Hematopoietic multipotent progenitor cell (in vitro differentiated cells): ENCODE measurements around the gene PCDH9. TPM values are rescaled to one million over a fixed set of nuclear protein-coding genes. Genes with fewer than 3 reads are reported as not detected.

Experiments used
- DNase-seq, 3 donors: peaks; one replicate each; pipeline ENCODE4 v3.0.0-alpha.2; 2011 to 2015; ENCODE audit warnings: low read depth in 2 of 3, low spot score in 2 of 3
- total RNA-seq: library from RNA; depleted of rRNA; stranded (reverse); fragments of >200 nt; gene quantifications from one replicate; pipeline ENCODE4 v1.2.3, GENCODE V29; 2012

The PCDH9 gene
- total RNA-seq, 1 donor: 14.8 TPM

DNA sequence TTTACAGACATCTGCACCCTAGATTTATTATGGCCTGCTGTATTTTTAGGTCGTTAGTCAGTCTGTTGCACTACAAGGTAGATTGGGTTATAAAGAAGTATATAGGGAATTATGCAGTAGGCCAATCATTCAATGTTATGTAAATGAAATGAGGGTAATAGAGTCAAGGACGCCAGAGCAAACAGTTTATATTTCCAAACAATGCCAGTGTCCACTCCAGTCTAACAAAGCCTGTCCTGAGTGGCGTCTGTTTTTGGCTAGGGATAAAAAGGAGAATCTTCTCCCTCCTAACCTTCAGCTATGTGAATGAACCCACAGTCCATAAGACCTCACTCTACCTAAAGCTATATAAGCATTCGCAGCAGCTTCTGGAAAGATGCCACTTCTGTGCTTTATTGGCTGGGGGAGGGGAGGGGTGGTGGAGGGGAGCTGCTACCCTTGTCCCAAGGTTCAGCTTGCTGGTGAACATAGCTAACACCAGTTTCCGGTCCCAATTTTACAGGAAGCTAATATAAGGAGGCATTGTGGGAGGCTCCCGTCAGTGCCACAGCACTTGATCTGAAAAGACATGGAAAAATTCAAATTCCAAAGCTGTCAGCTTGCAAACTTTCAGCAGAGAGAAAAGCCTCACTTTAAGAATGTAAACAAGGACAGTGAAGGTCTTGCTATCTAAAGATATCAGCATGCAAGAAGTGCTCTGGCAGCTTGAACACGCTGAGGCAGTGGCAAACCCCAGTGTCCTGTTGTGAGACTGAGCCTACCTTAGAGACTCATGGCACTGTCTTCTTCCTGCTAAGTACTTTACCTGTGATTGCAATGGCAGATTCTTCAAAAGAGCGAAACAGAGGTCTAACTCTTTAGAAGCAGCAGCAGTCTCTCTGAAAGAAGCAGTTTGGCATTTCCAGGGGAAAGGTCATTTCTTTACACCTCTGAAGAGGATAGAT lies 369.9 kb downstream of the PCDH9 start:
- DNase-seq: no peak

DNA sequence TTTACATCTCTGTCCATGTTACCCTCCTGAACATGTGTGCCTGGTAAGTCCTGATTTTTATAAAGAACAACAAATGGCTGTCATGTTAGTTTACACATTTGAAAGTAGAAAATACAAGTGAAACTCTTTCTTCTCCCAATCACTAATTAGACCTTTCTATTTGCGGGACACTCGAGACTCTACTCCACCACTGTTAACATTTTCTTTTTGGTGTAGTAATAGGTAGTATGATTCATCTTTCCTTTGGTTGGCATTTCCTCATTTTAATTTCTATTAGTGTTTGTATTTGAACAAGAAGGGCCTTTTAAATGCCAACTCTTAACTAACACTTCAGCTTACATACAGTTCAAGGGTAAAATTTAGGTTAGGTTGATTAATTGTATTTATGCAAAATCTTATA lies 371.1 kb downstream of the PCDH9 start:
- DNase-seq: no peak

DNA sequence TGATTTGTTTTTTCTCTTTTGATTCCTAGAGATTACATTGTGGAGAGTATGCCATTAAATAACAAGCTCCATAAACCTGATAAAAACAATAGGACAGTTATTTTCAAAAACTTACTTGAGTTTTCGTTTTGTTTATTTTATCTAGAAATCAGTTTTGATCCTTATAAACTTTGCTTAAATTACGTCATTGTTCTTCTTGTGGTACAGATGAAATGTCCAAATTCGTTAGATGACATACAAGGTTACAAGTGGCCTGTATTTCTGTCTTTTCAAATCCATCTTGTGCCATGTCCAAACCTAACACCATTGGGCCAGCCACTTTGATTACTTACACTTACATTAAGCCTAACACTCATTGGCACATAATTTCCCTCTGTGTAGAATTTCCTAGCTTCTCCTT lies 372.0 kb downstream of the PCDH9 start:
- DNase-seq: no peak

DNA sequence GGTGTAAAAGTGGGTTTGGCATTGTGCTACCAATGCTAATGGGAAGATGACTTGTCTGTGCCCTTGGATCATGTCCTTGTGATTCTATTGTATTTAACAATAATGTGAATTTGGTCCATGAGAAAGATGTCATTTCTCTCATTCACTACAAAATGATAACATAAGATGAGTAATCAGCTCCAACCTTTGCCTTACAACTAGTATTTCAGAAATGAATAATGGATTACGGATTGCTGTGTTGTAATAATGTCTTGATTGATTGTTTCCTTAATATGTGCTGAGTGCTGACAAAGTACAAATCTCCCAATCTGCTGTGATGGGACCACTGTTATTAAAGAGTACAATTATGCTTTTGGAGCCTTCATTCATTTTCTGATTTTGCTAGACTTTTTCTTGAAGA lies 375.0 kb downstream of the PCDH9 start:
- DNase-seq: no peak

DNA sequence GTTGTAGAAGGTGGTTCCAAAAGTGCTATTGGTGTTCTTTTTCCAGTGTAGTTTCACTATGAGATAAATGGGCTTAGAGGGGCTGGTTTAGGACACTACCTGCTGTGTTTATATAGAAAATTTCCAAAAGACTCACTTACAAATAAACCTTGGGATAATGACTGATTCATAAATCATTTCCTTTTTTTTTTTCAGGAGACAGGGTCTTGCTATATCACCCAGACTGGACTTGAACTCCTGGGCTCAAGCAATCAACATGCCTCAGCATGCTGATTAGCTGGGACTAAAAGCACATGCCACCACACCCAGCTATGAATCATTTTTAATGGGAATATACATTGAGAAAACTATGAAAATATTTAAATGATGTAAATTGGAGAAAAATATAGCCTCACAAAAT lies 376.6 kb downstream of the PCDH9 start:
- no peak for DNase-seq

DNA sequence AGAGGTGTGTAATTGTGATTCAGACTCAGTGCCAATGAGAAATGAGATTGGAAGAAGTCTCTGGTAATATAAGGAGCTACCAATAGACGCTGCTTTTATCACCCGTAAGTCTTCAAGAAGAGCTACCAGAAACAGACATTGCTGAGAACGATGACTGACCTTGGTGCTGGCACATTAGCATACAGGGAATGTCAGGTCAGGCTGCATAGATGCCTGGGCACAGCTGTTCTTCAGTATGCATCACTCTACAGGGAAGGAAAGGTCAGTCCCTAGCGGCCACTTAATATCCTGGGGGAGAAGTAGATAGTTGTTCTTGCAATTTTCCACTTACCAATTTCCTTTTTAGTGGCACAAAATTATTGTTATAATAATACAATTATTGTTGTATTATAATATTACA lies 380.4 kb downstream of the PCDH9 start:
- no peak for DNase-seq

DNA sequence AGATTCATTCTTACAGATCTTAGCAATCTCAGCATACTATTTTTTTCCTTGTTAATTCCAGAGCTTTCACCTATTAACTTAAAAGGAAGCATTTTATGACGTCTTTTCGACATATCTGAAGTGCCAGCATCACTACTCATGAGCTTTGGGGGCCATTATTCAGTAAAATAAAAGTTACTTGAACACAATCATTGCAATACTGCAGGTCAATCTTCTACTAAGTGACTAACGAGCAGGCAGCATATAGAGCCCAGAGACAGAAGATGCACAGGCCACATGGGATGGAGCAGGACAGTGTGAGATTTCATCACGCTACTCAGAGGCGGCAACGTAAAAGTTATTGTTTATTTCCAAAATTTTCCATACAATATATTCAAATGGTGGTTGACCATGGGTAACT lies 382.6 kb downstream of the PCDH9 start:
- no peak for DNase-seq

DNA sequence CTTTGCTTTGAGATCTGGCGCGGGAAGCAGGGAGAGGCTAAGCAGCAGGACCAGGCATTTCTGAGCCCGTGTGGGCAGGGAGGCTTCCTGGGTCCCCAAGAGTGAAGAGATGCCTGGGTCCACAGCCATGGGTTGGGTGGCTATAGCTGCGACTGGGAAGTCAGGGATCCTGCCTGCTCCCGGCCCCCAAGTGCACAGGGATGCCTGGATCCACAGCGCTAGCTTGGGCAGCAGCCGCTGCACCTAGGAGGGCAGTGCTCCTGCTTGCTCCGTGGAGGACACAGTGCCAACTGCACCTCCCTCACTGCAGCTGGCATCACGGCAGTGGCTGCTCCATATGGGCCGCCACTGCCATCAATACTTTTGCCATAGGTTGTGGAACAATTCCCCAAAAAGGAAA lies 384.7 kb downstream of the PCDH9 start:
- no peak for DNase-seq

DNA sequence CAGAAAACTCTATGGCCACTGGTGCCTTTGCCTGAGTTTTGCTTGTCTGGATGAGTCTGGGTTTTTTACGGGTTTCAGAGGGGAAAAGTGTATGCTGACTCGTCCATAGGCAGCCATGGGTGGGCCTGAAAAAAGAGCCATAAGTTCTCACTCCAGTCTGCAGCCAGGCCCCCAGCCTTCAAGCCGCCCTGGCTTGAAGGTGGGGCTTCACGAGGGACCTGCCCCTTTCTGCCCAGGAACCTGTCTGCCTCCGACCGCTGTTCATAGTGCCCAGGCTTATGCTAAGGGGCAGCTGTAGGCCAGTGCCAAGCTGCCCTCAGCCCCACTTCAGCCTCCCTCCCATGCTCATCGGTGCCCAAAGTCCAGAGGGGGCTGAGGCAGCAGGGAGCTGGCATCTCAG lies 385.2 kb downstream of the PCDH9 start:
- no peak for DNase-seq

DNA sequence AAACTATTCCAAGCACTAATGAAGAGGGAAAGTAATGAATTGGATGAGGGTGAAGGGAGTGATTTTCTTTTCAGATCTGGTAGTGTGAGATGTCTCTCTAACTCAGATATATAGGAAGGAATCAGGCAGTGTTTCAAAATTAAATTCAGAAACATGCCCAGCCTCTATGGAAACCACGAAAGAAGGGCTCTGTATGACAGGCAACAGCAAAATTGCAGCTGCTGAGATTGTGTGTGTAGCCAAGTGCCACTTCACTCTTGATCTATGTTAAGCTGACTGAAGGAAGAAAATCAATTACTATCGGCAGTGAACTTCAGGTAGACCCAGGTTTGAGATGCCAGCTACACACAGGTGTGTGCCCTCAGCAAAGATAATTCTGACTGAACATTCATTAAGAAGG lies 387.4 kb downstream of the PCDH9 start:
- DNase-seq: no peak

DNA sequence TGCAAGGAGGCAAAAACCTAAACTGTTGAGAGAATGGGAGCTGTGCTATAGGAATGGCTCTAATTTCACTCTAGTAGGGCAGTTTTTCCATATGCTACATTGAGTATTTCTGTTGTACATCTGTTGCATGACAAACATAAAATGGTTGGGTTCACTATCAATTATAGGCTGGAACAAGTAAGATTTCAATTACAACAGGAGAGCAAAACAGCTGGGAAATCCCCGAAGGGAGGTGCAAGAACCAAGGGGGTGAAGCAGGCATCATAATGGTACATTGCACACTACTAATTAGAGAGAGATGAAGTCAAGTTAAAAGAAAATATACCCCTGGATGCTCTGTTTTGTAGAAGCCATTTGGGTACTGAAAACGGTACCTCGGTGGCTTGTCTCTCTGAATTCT lies 389.5 kb downstream of the PCDH9 start:
- no peak for DNase-seq

DNA sequence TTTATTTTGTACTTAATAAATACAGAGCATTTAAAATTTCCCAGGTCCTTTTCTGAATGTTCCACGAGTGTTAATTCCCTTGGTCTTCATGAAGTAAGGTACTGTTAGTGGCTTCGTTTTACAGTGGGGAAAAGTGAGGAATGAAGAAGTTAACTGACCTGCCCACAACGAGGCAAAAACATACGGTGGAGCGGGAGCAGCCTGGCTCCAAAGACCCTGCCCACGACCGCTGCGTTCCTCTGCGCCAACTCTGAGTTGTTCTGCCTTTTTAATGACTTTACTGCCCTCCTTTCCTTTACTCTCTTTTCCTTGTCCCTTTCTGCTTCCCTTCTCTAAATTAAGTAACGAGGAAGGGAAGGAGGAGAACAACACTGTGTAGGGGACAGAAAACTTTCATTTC lies 392.9 kb downstream of the PCDH9 start:
- DNase-seq: no peak

DNA sequence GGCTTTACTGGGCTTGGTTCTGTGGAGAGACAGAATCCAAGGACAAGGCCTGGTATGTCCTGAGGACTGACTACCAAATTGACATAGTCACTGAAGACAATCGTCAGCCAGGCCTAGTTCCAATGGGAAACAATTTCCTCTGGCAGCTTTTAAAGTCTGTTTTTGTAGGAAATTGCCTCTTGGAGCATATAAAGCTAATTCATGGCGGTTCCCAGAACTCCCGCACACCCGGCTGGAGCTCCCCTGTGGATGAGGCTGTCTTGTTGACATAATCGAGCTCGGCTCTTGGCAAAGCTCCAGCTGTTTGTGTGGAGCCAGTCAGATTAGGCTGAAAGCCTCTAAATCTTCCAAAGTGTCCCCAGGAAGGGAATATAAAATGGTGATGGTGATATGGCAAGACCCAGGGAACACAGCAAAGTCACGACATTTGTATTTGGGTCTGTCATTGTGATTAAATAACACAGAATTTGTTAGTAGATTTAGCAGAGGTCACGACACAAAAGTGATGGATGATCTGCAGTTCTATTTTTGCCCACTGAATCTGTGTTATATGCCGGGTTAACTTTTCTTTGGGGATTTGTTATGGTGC lies 395.0 kb downstream of the PCDH9 start:
- no peak for DNase-seq

DNA sequence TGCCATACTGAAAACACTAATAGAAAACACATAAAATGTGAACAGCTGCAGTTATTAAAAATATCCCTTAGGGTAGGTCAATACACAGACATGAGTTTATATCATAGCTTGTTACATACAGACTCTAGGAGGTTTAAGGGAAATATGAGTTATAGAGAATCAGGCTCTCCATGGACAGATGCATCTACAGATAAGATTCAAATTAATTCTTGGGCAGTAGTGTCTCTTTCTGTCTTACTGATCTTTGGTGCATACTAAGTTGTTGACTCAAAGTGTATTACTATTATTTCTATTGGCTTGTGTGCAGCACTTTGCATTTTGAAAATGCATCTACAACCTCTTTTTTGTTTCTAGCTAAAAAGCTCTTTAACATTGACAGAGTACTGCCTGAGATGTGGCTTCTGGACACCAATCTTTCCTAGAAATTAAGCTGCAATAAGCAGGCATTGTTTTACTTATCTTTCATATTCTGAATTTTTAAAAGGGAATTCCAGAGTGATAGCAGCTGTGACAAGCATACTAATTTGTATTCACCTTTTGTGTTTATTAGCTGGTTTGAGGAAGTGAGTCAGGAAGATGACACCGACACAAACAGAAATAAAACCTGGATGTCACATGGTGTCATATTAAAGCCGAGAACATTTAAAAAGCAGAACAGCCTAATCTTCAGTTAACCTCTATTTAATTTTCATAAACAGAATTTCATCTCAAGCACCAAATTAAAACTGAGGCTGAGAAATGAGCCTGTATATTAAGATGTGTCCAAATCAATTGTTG lies 399.0 kb downstream of the PCDH9 start:
- DNase-seq: no peak

DNA sequence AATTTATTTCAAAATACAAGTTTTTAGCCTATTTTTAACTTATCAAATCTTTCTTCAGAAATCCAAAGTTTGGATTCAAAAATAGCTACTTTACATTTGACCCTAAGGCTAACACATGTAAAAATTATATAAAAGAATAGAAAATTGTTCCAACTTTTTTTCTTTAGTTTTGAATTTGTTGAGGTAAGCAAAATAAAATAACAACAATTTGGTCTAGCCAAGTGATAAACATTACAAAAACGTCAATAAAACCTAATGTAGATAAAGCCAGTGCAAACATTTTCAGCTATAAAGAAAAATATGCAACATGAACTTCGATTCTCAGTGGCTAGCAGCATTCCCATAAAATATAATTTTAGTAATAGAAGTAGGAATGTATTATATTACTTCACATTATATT lies 400.3 kb downstream of the PCDH9 start:
- no peak for DNase-seq

DNA sequence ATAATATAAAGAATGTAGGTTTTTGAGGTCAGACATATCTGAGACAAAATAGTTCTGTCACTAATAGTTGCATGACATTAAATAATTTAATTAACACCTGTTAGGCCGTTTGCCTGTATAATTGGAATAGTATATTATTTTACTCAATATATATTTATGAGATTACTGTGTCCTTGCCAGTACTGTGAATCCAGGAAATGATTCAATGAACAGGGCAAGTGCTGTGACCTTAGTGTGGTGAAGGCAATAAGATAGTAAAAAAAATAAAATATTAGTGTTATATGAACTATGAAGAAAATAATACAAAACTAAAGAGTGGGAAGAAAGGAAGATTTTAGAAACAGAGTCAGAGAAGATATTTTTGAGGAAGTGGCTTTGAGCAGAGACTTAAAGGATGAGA lies 403.7 kb downstream of the PCDH9 start:
- DNase-seq: no peak

DNA sequence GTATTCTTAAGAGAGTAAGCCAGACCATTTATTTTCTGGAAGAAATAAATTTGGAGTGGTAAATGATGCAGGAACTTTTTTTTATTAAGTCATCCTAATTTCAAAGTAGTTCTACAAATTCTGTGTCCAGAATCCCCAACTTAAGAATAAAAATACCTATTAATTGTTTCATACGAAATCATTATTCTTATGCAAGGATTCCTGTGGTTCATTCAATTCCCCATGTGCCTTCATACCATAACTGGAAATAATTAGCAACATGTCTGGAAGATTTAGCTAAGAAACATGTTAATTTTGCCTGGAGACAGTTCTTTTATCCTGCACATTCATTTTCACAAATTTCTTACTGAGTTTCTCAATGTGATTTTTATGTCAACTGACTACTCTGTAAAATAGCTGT lies 408.6 kb downstream of the PCDH9 start:
- no peak for DNase-seq

DNA sequence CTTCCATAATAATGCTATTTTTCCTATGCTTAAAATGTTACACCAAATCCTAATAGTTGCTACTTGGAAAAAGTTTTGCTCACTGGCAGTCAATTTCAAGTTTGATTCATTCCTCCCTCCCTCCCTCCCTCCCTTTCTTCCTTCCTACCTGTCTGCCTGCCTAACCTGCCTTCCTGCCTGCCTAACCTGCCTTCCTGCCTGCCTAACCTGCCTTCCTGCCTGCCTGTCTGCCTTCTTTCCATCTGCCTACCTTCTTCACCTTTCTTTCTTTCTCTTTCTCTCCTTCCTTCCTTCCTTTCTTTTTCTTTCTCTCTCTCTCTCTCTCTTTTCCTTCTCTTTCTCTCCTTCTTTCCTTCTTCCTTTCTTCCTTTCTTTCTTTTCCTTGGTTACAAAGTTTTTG lies 418.7 kb downstream of the PCDH9 start:
- DNase-seq: no peak

DNA sequence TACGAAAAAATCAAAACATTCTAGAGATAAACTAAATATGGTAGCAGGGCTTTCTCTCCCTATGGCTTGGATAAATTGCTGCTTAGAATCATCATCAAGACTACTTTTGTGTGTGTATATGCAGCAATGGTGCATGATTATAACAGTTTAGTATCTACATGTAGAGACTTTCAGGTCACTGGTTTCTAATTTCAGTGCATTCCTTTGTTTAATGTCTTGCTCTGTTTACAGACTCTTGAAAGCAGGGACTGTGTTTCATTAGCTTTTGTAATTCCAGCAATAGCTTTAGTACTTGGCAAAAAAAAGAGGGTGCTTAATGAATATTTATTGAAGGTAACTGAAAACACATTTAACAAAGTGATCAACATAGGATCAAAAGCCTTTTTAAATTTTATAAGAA lies 420.7 kb downstream of the PCDH9 start:
- no peak for DNase-seq

DNA sequence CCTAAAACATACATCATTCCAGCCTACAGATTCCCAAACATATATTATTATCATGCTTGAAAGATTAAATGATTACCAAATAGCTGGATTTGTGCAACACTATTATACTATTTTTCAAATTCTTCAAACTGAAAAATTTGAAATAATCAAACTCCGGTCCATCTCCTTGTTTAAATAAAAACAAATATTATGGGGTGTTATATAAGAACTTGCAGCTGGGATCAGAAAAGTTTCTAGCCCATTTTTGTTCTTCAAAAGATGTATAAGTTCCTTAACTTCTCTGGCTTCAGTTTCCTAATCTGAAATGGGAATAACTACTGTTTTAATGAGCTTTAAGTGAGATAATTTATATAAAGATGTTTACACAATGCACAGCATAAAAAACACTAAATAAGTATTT lies 422.9 kb downstream of the PCDH9 start:
- DNase-seq: no peak

DNA sequence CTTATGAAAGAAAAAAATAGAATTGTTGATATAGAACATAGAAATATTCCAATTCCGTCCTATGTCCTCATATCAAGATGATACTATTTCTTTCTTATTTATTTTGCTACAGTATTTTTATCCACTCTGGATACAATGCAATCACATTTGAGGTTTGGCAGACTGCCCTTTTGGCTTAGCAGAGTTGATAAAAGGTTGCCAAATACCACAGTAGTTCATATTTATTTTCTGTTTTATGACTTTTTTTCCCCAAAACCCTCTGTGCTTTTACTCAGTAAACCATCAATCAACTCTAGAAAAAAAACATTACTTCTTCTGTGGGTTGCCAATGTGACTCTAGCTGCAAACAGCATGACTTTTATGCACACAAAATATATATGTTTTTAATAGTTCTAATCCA lies 424.5 kb downstream of the PCDH9 start:
- DNase-seq: no peak
